Measurements from ENCODE around the gene PGS1.

Gene PGS1

DNA sequence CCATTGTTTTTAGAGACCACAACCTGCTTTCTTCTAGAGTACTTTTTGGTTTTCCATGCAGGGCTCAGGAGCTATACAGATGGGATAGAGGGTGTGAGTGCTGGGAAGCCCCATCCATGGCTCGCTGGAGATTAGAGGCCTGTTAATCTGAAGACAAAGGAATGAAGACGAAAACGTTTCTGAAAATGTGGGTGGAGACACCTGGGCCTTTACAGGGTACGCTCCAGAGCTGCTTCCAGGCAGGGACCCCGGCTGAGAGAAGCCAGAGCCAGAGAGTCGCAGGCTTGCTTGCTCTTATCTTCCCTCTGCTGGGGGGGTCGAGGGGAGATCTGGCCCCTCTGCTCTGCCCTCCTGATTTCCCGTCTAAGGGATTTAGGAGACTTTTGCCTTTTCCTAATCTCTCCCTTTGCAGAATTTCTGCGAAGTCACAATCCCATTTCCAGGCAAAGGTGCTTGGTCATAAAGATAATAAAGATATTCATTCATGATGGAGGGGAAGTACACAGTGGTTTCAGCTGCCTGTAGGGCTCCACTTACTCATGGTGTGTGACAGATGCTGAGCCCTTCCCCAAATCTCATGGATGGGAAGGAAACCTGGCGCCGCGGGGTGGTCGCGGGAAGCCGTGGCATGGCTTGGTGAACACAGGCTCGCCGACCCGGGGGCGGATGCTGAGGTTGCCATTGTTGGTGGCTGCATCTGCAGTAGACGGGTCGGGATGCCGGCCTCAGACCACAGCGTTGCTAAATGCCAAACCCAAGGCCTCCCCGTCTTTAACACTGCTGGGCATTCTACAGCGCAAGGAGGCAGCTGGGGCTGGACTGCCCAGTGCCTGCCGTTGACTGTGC is 13.8 kb upstream of the PGS1 start:
- DNase-seq = peak; percentile 45

DNA sequence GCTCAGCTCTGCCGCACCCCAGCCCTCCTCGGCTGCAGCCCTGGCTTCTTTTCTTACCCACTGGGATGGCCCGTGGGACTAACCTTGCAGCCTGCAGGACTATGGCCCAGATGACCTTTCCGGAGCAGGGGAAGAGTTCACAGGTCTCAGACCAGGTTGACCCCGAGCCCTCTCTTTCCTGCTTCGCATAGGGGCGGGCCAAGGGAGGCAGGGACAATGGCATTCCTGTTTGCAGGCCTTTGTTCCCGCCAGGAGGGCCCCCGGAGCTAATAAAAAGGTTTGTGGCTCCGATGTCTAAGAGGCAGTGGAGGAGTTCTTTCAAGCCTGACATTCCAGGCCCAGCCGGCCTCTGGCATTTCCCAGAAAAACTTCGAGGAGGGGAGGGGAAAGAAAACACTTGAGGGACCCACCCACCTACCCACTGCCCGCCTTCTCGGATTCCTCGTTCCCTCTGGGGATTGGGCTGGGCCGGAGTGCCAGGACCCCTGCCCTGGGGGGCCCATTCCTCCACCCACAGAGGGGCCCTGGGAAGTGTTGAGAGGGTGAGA is 12.8 kb upstream of the PGS1 start:
- DNase-seq = no peak

- DNase-seq = no peak
Observed at GRCh38 chr17:78366109-78366848, 12.2 kb upstream of the PGS1 start.

DNA sequence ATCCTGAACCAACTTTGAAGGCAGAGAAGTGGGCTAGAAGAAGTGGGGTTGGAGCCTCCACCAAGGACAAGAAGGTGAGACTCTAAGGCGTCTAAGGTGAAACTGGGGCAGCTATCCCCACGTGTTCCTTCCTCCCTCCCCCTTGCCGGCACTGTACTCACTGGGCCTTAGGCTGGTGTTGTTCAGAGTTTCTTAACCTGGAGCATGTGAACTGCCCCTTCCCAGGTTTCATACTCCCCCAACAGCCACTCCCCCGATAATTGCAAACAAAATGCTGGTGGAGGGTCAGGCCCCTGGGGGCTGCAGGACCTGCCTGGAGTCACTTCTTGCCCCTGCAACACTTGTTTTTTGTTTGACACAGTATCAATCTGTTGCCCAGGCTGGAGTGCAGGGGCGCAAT is 11.3 kb upstream of the PGS1 start:
- DNase-seq = no peak

DNA sequence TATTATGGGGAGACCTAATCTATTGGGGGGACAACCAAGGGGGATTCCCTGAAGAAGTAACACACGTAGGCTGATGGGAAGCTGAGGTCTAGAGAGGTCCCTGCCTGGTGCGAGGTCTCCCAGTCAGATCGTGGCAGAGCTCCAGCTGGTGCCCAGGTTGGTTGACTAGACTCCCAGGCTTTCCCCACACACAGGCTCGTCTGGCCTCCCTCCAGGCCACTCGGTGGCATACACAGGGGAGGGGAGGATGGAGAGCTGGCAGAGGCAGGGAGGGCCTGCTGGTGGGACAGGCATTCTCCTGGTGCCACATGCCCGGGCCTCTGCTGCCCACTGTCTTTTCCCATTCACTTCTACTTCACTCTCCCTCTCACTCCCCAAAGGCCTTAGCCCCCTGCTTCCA is 10.1 kb upstream of the PGS1 start:
- DNase-seq = no peak

GRCh38 chr17:78368854-78369495 is 9.5 kb upstream of the PGS1 start:
- DNase-seq = no peak

GRCh38 chr17:78369791-78370381 is 8.6 kb upstream of the PGS1 start:
- no peak for DNase-seq

GRCh38 chr17:78371056-78371455 is 7.4 kb upstream of the PGS1 start:
- no peak for DNase-seq

DNA sequence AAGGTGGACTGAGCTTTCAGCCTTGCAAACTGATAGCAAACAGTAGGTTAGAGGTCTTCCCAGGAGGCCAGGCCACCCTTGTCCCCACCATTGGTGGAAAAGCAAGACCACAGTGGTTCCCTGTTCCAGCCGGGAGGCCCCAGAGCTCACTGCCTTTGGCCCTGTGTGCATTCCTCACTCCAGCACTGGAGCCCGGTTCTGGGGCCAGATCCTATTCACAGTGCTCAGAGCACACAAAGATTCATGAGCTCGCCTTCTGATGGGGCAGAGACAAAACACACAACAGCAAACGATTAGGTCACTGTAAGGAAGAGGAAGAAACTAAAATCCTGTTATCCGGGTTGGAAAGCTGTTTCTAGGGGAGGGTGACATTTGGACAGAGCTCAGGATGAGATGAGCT is 5.6 kb upstream of the PGS1 start:
- no peak for DNase-seq

GRCh38 chr17:78374189-78374588 is 4.3 kb upstream of the PGS1 start:
- DNase-seq = no peak

GRCh38 chr17:78374631-78375274 is 3.7 kb upstream of the PGS1 start:
- DNase-seq = no peak

- no peak for DNase-seq
Observed at GRCh38 chr17:78375401-78376151, 2.9 kb upstream of the PGS1 start.

GRCh38 chr17:78376161-78376560 is 2.3 kb upstream of the PGS1 start:
- no peak for DNase-seq

GRCh38 chr17:78377858-78378224 is 608 bp upstream of the PGS1 start:
- no peak for DNase-seq

- peak; percentile 35 for DNase-seq
Observed at GRCh38 chr17:78379131-78379491, 662 bp downstream of the PGS1 start.

GRCh38 chr17:78380370-78380769 is 1.9 kb downstream of the PGS1 start:
- DNase-seq = peak; percentile 42

DNA sequence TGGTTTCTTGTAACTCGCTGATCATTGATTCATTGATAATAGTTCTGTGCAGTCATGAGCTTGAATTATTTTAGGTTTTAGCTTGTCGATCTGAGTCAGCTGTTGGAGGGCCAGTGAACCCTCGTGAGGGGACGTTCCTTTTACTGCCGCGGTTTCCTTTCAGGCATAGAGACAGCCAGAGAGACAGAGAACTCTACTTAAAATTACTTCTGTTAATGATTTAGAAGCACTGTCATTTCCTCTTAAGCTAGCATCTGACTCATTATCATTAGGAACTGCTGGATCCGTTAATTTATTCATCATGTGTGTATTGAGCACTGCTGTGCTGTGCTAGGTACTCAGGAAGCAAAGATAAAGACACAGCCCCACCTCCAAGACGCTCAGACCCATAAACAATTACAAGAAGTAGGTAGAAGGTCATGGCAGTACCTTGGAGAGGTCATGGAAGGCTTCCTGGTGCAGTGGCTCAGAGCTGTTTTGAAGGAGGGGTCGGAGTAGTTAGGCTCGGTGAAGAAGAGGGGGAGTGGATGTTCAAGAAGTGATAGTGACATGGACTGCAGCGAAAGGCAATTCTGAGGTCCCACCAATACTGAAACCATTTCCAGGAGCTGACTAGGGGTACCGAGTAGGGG is 3.3 kb downstream of the PGS1 start:
- DNase-seq = peak; percentile 79

DNA sequence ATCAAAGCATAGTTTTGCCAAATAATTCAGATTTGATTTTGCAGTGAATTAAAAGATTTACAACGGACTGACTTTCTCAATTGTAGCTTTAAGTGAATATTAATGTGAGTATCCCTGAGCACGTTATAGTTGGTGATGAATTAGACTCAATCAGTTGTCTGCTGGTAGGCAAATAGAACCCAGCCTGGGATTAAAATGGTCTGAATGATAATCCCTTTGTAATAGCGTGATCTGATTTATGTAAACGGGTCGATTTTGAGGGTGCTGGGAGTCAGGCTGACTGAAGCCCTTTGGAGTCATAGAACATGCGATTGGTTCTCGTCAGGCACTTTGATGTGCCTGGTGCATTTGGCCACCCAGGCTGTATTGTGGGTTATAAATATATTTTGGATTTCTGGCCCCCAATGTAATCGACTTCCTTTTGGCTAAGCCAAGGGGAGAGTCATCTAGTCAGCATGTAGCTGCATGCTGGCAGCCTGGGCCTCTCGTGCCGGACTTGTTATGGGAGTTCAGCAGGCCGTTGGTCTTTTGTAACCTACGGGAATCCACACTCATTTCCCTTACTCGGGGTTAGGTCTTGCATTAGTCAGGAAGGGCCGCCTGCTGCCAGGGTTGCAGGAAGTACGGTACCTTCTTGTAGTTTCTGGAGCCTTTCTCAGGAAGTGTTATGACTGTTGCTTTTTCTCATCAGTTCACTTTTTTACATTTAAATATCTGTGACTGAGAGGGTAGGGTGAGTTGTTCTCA is 5.4 kb downstream of the PGS1 start:
- peak; percentile 93 for DNase-seq

GRCh38 chr17:78384479-78385175 is 6.2 kb downstream of the PGS1 start:
- DNase-seq = no peak
